ENCODE data around the gene TIMM23. TPM values are rescaled to one million over a fixed set of nuclear protein-coding genes. Genes with fewer than 3 reads are reported as not detected.
"Not testable (repeated sequence)": the region's sequence is repeated elsewhere in the genome, so short reads cannot be mapped to it uniquely, and the experiment has no call there.

TIMM23 gene
- total RNA-seq, 4 donors from 2014 or later, result 105 to 134 (median 126) TPM

DNA sequence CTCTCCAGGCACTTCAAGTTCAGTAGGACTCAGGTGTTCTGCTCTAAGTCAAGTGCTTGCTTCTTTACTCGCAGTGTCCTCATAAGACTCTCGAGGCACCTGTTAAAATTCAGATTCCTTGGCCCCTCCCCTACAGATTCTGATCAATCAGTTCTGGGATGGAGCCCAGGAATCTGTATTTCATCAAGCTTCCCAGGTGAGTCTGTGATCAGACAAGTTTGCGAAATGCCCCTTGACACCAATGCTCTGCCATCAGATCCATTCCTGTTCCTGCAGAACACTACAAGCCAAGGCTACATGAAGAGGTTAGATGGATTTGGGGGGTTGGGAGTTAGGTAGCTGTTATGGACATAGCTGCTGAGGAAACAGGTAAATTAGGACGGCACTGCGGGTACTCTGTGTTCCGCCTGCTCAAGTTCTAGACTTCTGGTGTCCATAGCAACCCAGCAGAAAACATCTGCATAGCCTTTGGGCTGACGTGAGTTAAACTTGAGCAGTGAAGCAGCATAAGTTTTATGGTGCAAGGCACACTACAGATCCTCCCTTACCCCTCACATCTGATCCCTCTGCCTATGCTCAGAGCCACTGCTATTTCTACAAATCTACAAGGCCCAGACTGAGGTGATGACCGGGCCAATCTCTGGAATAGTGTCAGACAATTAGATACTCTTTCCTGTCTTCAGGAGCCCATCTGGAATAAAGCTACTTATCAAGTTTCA is 65.0 kb downstream of the TIMM23 start:
- intact Hi-C loops (cut with DNase I; ENCODE audit: low total_unique reads) (no loop called here), in situ Hi-C loops (cut with MboI; ENCODE audit: low sequenced_read_pairs in 4 of 4) (no loop called here)
- H3K27ac ChIP-seq, result no peak overlapping the region
- no peaks in the 10 kb centered on the region for H3K27me3 ChIP-seq
- no peaks in the 10 kb centered on the region for H3K36me3 ChIP-seq
- no peaks in the 10 kb centered on the region for H3K4me1 ChIP-seq
- no peak overlapping the region for H3K4me3 ChIP-seq
- no peaks in the 10 kb centered on the region for H3K9me3 ChIP-seq
- DNase-seq (no peak), ATAC-seq (no peak)
- TF ChIP-seq POLR2A (IDR thresholded peaks at IDR 0.05), result no peak

DNA sequence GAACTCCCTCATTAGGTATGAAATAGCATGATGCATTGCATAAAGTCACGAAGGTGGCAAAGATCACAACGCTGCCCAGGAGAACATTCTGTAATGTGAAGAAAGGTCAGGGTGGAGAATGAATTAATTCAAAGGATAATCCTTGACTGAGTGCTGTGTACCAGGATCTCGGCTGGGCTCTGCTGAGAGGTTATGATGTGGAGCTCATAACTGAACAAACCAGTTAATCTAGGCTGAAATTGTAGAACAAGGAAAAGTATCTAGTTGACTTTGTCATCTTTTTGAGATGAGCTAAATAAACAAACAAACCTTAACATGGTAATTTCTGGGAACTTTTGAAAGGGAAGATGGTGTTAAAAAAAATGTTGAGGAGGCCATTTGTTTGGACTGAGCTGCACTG is 67.7 kb downstream of the TIMM23 start:
- Histone ChIP-seq H3K27ac (no peak overlapping the region), H3K36me3 (no peaks in the 10 kb centered on the region), H3K27me3 (peaks cover 0 to 6% (median 0%) of the 10 kb centered on the region in 3 donors), H3K4me3 (no peak overlapping the region), H3K9me3 (no peaks in the 10 kb centered on the region), H3K4me1 (no peaks in the 10 kb centered on the region)
- in situ Hi-C loops (cut with MboI; ENCODE audit: low sequenced_read_pairs in 4 of 4), result no loop called here
- DNase-seq (no peak), ATAC-seq (no peak)
- TF ChIP-seq, protein P1, sequence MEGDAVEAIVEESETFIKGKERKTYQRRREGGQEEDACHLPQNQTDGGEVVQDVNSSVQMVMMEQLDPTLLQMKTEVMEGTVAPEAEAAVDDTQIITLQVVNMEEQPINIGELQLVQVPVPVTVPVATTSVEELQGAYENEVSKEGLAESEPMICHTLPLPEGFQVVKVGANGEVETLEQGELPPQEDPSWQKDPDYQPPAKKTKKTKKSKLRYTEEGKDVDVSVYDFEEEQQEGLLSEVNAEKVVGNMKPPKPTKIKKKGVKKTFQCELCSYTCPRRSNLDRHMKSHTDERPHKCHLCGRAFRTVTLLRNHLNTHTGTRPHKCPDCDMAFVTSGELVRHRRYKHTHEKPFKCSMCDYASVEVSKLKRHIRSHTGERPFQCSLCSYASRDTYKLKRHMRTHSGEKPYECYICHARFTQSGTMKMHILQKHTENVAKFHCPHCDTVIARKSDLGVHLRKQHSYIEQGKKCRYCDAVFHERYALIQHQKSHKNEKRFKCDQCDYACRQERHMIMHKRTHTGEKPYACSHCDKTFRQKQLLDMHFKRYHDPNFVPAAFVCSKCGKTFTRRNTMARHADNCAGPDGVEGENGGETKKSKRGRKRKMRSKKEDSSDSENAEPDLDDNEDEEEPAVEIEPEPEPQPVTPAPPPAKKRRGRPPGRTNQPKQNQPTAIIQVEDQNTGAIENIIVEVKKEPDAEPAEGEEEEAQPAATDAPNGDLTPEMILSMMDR (IDR thresholded peaks at IDR 0.05 in 4 of 5, conservative IDR thresholded peaks at IDR 0.05 in 1 of 5), result no peak
- no peak for TF ChIP-seq POLR2A (IDR thresholded peaks at IDR 0.05)
- intact Hi-C loops (cut with DNase I; ENCODE audit: low total_unique reads), result no loop called here

DNA sequence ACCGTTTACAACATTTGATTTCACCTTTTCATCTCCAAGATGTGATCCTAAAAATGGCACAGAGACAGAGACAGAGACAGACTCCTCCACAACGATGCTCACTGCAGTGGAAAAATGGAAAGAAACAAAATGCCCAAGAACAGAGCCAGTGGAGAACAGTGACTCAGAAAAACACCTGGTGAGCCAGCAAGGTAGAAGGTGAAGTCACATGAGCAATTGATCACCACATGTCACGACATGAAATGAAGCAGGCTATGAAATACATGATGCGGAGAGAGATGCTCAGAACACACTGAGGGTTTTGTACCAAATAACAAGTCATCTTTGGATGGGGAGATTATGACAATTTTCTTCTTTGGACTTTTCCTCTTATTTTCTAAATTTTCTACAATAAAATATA is 70.2 kb downstream of the TIMM23 start:
- no peak overlapping the region for H3K27ac ChIP-seq
- intact Hi-C loops (cut with DNase I; ENCODE audit: low total_unique reads), result no loop called here
- no peaks in the 10 kb centered on the region for H3K4me1 ChIP-seq
- no peak overlapping the region for H3K4me3 ChIP-seq
- no peak for DNase-seq
- H3K27me3 ChIP-seq, result peaks cover 0 to 6% (median 0%) of the 10 kb centered on the region in 3 donors
- in situ Hi-C loops (cut with MboI; ENCODE audit: low sequenced_read_pairs in 4 of 4), result no loop called here
- ATAC-seq, result no peak
- H3K36me3 ChIP-seq, result no peaks in the 10 kb centered on the region
- H3K9me3 ChIP-seq, result no peaks in the 10 kb centered on the region
- TF ChIP-seq, protein P1 (IDR thresholded peaks at IDR 0.05 in 4 of 5, conservative IDR thresholded peaks at IDR 0.05 in 1 of 5), result no peak
- TF ChIP-seq POLR2A (IDR thresholded peaks at IDR 0.05), result no peak

GRCh38 chr10:46046261-46046660 is 74.0 kb downstream of the TIMM23 start, which contains the start of gene MSMB:
Gene MSMB (minus strand): TSS chr10:46046269. CDS start chr10:46046237, 32 bp downstream.
- in situ Hi-C loops (cut with MboI; ENCODE audit: low sequenced_read_pairs in 4 of 4) (no loop called here), intact Hi-C loops (cut with DNase I; ENCODE audit: low total_unique reads) (no loop called here)
- peaks cover 0 to 9% (median 0%) of the 10 kb centered on the region in 3 donors for H3K27me3 ChIP-seq
- H3K27ac ChIP-seq, result no peak within 1 kb of the TSS
- DNase-seq, result no peak
- no peaks in the 10 kb centered on the region for H3K4me1 ChIP-seq
- no peaks in the 10 kb centered on the region for H3K9me3 ChIP-seq
- H3K36me3 ChIP-seq, result no peaks in the 10 kb centered on the region
- no peak within 1 kb of the TSS for H3K4me3 ChIP-seq
- no peak for ATAC-seq
- TF ChIP-seq POLR2A (IDR thresholded peaks at IDR 0.05), result no peak
- TF ChIP-seq, protein P1 (IDR thresholded peaks at IDR 0.05 in 4 of 5, conservative IDR thresholded peaks at IDR 0.05 in 1 of 5), result no peak

GRCh38 chr10:46048152-46048551 is 75.9 kb downstream of the TIMM23 start:
- H3K27me3 ChIP-seq, result peaks cover 0 to 3% (median 0%) of the 10 kb centered on the region in 3 donors
- no peak for ATAC-seq
- H3K4me1 ChIP-seq, result no peaks in the 10 kb centered on the region
- intact Hi-C loops (cut with DNase I; ENCODE audit: low total_unique reads), result no loop called here
- DNase-seq, result no peak
- no peaks in the 10 kb centered on the region for H3K36me3 ChIP-seq
- no peak overlapping the region for H3K27ac ChIP-seq
- TF ChIP-seq, protein P1 (IDR thresholded peaks at IDR 0.05 in 4 of 5, conservative IDR thresholded peaks at IDR 0.05 in 1 of 5), result no peak
- no peak for TF ChIP-seq POLR2A (IDR thresholded peaks at IDR 0.05)
- H3K4me3 ChIP-seq, result no peak overlapping the region
- H3K9me3 ChIP-seq, result no peaks in the 10 kb centered on the region
- in situ Hi-C loops (cut with MboI; ENCODE audit: low sequenced_read_pairs in 4 of 4), result no loop called here

- H3K4me1 ChIP-seq; H3K4me3 ChIP-seq; H3K27ac ChIP-seq; H3K27me3 ChIP-seq; H3K36me3 ChIP-seq; in situ Hi-C loops (cut with MboI; ENCODE audit: low sequenced_read_pairs in 4 of 4); H3K9me3 ChIP-seq; intact Hi-C loops (cut with DNase I; ENCODE audit: low total_unique reads); ATAC-seq; DNase-seq: not testable (repeated sequence)
Observed at GRCh38 chr10:46049497-46049831, 77.2 kb downstream of the TIMM23 start.
